ENCODE data around the gene EXOC3L2.

Gene EXOC3L2

DNA sequence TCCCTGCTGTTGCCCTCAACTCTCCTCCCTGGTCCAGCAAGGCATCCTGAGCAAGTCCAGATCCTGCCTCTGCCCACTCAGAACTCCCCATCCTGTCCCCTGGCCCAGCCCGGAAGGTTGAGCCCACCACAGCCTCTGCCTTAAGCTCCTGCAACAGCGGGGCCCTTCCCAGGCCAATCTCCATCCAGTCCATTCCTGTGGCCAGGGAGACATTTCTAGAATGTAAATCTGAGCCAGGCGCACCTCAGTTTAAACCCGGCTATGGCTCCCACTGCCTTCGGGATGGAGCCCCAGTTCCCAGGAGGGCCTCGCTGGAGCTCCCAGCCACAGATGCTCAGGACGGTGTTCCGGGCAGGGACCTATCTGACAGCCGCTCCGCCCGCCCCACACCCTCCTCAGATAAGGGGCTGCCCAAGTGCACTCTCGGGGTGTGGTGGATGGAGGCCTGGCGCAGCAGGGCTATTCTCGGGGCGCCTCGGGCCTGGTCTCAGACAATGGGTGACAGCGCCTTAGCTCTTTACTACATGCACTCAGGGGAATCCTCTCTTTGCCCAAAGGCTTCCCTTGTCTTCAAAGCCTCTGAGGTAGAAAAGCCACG is 72.5 kb downstream of the EXOC3L2 start:
- no peak for DNase-seq (ENCODE audit: low read depth)
- no peak overlapping the region for H3K4me3 ChIP-seq (ENCODE audit: control insufficient read depth, low read depth, low read length)
- TF ChIP-seq CTCF (IDR thresholded peaks at IDR 0.05; ENCODE audit: control insufficient read depth, insufficient read depth, low read depth, low read length, missing control alignments): no peak

GRCh38 chr19:45172173-45172572 is 73.0 kb downstream of the EXOC3L2 start:
- no peak for DNase-seq (ENCODE audit: low read depth)
- no peak overlapping the region for H3K4me3 ChIP-seq (ENCODE audit: control insufficient read depth, low read depth, low read length)
- no peak for TF ChIP-seq CTCF (IDR thresholded peaks at IDR 0.05; ENCODE audit: control insufficient read depth, insufficient read depth, low read depth, low read length, missing control alignments)

DNA sequence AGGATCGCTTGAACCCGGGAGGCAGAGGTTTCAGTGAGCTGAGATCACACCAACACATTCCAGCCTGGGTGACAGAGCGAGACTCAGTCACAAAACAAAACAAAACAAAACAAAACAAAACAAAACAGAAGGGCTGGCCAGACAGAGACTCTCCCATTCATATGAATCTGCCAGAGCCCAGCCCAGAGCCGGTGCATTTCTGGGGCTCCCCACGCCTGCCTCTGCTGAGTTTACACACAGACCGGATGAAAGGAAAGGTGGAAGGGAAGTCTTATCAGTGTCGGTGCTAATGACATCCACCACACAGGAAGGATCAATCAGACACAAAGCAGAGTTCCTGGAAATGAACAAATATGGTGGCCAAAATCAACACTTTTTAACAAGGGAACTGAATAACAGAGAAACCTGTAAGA is 74.0 kb downstream of the EXOC3L2 start:
- TF ChIP-seq CTCF (IDR thresholded peaks at IDR 0.05; ENCODE audit: control insufficient read depth, insufficient read depth, low read depth, low read length, missing control alignments): no peak
- no peak overlapping the region for H3K4me3 ChIP-seq (ENCODE audit: control insufficient read depth, low read depth, low read length)
- no peak for DNase-seq (ENCODE audit: low read depth)

- DNase-seq (ENCODE audit: low read depth): no peak
- H3K4me3 ChIP-seq (ENCODE audit: control insufficient read depth, low read depth, low read length): no peak overlapping the region
Measured at GRCh38 chr19:45170146-45171106, 74.8 kb downstream of the EXOC3L2 start.

GRCh38 chr19:45169602-45170001 is 75.6 kb downstream of the EXOC3L2 start:
- no peak for TF ChIP-seq CTCF (IDR thresholded peaks at IDR 0.05; ENCODE audit: control insufficient read depth, insufficient read depth, low read depth, low read length, missing control alignments)
- no peak overlapping the region for H3K4me3 ChIP-seq (ENCODE audit: control insufficient read depth, low read depth, low read length)
- DNase-seq (ENCODE audit: low read depth): no peak

More at GRCh38 chr19:45170146-45171106, 74.8 kb downstream of the EXOC3L2 start:
- no peak for TF ChIP-seq CTCF (IDR thresholded peaks at IDR 0.05; ENCODE audit: control insufficient read depth, insufficient read depth, low read depth, low read length, missing control alignments)

GRCh38 chr19:45168767-45169351 is 76.3 kb downstream of the EXOC3L2 start:
- H3K4me3 ChIP-seq (ENCODE audit: control insufficient read depth, low read depth, low read length): no peak overlapping the region
- DNase-seq (ENCODE audit: low read depth): no peak
- no peak for TF ChIP-seq CTCF (IDR thresholded peaks at IDR 0.05; ENCODE audit: control insufficient read depth, insufficient read depth, low read depth, low read length, missing control alignments)
